ENCODE results near the gene EIF3I. TPM values are rescaled to one million over a fixed set of nuclear protein-coding genes. Genes with fewer than 3 reads are reported as not detected.

EIF3I gene
- total RNA-seq: 355 and 383 TPM in 2 replicates

DNA sequence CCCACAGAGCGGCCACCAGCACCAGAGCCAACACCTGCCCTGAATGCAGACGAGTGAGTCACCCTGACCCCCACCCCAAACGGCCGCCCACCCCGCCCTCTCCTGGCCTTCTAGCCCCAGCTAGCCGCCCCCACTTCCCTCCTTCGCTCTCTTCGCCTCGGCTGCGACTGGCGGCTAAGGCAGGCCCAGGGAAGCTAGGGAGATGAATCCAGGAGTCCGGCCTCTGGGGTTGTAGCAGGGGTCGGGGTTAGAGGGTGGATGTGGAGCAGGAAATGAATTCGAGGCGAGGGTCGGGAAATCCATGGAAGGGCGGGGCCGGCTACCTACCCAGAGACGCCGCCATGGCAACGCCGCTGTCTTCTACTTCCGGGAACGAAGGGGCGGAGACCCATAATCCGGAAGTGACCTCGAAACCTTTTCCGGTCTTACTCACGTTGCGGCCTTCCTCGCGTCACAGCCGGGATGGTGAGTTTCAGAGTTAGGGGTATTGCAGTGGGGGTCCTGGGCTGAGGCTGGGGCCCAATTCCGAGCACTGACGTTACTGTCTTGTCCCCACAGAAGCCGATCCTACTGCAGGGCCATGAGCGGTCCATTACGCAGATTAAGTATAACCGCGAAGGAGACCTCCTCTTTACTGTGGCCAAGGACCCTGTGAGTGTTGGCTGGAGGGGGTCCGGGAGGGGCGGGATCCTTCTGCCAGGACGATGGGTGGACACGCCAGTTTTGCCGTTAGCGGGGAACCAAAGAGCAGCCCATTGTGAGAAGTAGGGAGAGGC lies at the start of gene EIF3I, which contains the start of gene TMEM234:
Gene EIF3I (plus strand): TSS at position 428 of the 776 bp plus-strand sequence. CDS start 35 bp downstream, at position 463.
Gene TMEM234 (minus strand): TSS at position 374 of the 776 bp plus-strand sequence. CDS start 31 bp downstream, at position 343.

DNA sequence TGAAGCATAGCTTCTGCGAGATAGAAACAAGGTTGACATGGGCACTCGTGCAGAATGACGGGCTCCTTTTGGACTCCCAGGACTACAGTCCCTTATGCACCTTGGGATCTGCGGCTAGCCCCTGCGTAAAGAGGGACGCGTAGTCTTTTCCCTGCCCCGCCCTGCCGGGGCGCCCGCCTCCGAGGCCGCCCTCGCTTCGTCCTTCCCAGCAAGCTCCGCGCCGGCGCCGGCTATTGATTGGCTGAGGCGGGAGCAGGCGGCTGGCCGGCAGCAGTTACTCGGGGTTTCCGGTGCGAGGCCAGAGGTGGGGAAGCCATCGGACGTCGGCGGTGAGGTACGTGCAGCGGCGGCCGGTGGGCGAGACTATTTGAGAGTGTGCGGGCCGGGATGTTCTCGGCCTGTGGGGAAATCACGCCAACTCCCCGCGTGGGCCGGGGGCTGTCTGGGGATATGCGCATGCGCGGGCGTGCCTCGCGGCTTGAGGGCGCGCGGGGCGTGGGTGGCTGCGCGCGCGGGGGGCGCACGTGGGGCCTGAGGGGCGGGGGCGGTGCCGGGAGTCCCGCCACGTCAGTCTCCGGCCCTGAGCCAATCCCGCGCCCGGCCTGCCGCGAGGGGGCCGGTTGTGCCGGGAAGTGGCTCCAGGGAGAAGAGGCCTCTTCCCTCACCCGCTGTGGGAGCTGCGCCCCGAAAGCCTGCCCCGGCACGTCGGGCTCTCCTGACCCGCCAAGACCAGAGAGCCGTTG lies 42.6 kb upstream of the EIF3I start, which contains the start of gene TXLNA:
Gene TXLNA (plus strand): TSS at position 233 of the 743 bp plus-strand sequence. CDS start 671 bp downstream, outside the sequence.

GRCh38 chr1:32200226-32201010 lies 21.8 kb upstream of the EIF3I start, which contains the start of gene CCDC28B:
TSS of gene CCDC28B (plus strand) at chr1:32200595. CDS start at chr1:32201936, 1,341 bp downstream.

GRCh38 chr1:32205401-32206370 lies 16.5 kb upstream of the EIF3I start, which contains the start of gene IQCC:
TSS of gene IQCC (plus strand) at chr1:32205671. CDS start at chr1:32205682, 11 bp downstream.

DNA sequence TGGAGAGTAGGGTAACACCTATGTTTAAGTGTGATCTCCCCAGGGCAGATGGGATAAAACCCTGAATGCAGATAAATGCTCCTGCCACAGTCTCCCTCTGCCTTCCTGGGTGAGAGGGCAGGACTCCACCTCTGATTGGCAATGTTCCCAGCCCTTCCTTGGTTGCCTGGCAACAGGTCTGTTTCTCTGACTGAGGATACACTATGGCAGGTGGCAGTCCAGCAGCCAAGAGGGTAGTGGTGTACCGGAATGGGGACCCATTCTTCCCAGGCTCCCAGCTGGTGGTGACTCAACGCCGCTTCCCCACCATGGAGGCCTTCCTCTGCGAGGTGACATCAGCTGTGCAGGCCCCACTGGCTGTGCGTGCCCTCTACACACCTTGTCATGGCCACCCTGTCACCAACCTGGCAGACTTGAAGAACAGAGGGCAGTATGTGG lies 13.3 kb upstream of the EIF3I start, which contains the start of gene DCDC2B:
Gene DCDC2B (plus strand): TSS at position 199 of the 438 bp plus-strand sequence. CDS start 5 bp downstream, at position 204.

GRCh38 chr1:32246888-32247273 lies 24.7 kb downstream of the EIF3I start, which contains the start of gene FAM167B:
TSS of gene FAM167B (plus strand) at chr1:32247222. CDS start at chr1:32247422, 200 bp downstream.

DNA sequence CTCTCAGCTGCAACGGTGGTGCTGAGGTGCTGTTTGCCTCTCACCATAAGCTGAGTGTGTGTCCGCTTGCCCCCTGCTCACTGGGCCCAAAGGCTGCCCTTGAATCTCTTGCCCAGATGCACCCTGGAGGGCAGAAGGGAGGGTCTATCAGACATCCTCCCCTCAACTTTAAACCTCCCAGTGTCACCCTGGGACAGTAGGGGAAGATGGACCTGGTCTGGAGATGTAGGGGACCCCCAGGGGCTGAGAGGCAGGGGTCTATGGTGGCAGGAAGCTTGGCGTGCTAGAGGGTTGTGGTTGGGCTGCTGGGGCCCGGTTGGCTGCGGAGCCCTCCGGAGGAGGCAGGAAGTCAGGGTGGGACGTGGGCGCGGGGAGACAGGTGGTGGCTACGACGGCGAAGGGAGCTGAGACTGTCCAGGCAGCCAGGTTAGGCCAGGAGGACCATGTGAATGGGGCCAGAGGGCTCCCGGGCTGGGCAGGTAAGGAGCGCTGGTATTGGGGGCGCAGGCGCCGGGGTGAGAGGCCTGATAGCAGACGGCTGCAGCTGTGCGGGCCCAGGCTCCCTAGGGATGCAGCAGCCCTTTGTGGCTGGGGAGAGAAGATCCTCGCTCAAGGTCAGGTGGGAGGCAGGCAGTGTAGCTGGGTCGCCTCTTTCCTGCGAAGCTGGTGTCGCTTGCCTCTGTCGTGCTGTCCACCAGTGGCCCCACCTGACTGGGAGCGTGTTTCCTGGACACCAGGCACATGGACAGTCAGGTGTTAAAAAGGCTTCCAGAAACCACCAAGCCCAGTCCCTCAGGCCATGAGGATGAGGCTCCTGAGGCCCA lies 28.9 kb downstream of the EIF3I start, which contains the start of gene LCK:
Gene LCK (plus strand): TSS at position 373 of the 824 bp plus-strand sequence. CDS start 23,065 bp downstream, outside the sequence.

Other genes starting within 250 kb of the EIF3I start
- 71.3 and 98.8 TPM in 2 replicates for gene KHDRBS1, start 208.5 kb upstream of the EIF3I start, total RNA-seq
- 3.0 and 4.8 TPM in 2 replicates for gene TMEM39B, start 149.5 kb upstream of the EIF3I start, total RNA-seq
- gene KPNA6, start 114.4 kb upstream of the EIF3I start, total RNA-seq: 37.4 and 50.5 TPM in 2 replicates
- gene TXLNA, start 42.7 kb upstream of the EIF3I start, total RNA-seq: 29.5 and 39.8 TPM in 2 replicates
- gene CCDC28B, start 21.8 kb upstream of the EIF3I start, total RNA-seq: 19.6 and 19.9 TPM in 2 replicates
- gene IQCC, start 16.7 kb upstream of the EIF3I start, total RNA-seq: 1.9 and 3.5 TPM in 2 replicates
- not detected in 2 replicates for gene DCDC2B, start 13.3 kb upstream of the EIF3I start, total RNA-seq
- gene TMEM234, start 54 bp upstream of the EIF3I start, total RNA-seq: 14.5 and 15.7 TPM in 2 replicates
- gene FAM167B, start 24.8 kb downstream of the EIF3I start, total RNA-seq: not detected in 2 replicates
- 0.37 and 2.5 TPM in 2 replicates for gene LCK, start 28.9 kb downstream of the EIF3I start, total RNA-seq
- gene HDAC1, start 69.7 kb downstream of the EIF3I start, total RNA-seq: 94.7 and 102 TPM in 2 replicates
- gene MARCKSL1, start 113.8 kb downstream of the EIF3I start, total RNA-seq: 59.5 and 75.3 TPM in 2 replicates
- gene FAM229A, start 140.1 kb downstream of the EIF3I start, total RNA-seq: 0.78 and 1.3 TPM in 2 replicates
- gene TSSK3, start 140.1 kb downstream of the EIF3I start, total RNA-seq: 0.21 TPM in 1 of 2 replicates, not detected in the other
- gene BSDC1, start 172.0 kb downstream of the EIF3I start, total RNA-seq: 41.3 and 45.7 TPM in 2 replicates
- gene ZBTB8B, start 242.7 kb downstream of the EIF3I start, total RNA-seq: under 0.01 TPM in 1 of 2 replicates, not detected in the other

Data from airway epithelial cell (primary cell).